Neural cell (in vitro differentiated cells): ENCODE data around the gene TTLL4. TPM values are rescaled to one million over a fixed set of nuclear protein-coding genes. Genes with fewer than 3 reads are reported as not detected.
"Not testable (repeated sequence)": the region's sequence is repeated elsewhere in the genome, so short reads cannot be mapped to it uniquely, and the experiment has no call there.

Experiments
- H2AFZ ChIP-seq: fragments of 200-600, 300-800 bp; sonication (generic), shearing (Covaris generic); 2 replicates; pipeline ENCODE4 v1.6.0; 2014; ENCODE audit warnings: low read depth, mild to moderate bottlenecking, antibody characterized with exemption, low read length, moderate library complexity
- H3F3A ChIP-seq: fragments of 200-600 bp; shearing (Covaris generic); 2 replicates; pipeline ENCODE4 v1.6.1; 2016; ENCODE audit warnings: mild to moderate bottlenecking, moderate library complexity, mixed read lengths, antibody characterized with exemption, low read length; ENCODE audit not compliant: insufficient read depth, poor library complexity, severe bottlenecking
- H3K27ac ChIP-seq: fragments of 200-600, 300-800 bp; sonication (generic), shearing (Covaris generic); 2 replicates; pipeline ENCODE4 v1.5.1; 2014; ENCODE audit warnings: mild to moderate bottlenecking, low read length, moderate library complexity
- H3K27me3 ChIP-seq: fragments of 300-800, 200-600 bp; sonication (generic), shearing (Covaris generic); 2 replicates; pipeline ENCODE4 v1.6.0; 2014; ENCODE audit warnings: mild to moderate bottlenecking, low read depth, low read length, moderate library complexity; ENCODE audit not compliant: insufficient read depth
- H3K36me3 ChIP-seq: fragments of 300-800, 200-600 bp; sonication (generic), shearing (Covaris generic); 2 replicates; pipeline ENCODE4 v1.5.1; 2014; ENCODE audit warnings: mild to moderate bottlenecking, antibody characterized with exemption, low read length, moderate library complexity; ENCODE audit not compliant: insufficient read depth
- H3K4me2 ChIP-seq: fragments of 300-800, 200-600 bp; sonication (generic), shearing (Covaris generic); 2 replicates; pipeline ENCODE4 v1.6.0; 2014; ENCODE audit warnings: mild to moderate bottlenecking, low read length
- H3K4me3 ChIP-seq: fragments of 300-800, 200-600 bp; sonication (generic), shearing (Covaris generic); 2 replicates; pipeline ENCODE4 v1.5.1; 2014; ENCODE audit warnings: mild to moderate bottlenecking, low read length, moderate library complexity
- H3K79me2 ChIP-seq: fragments of 200-600 bp; shearing (Covaris generic); replicated peaks from 2 replicates; pipeline ENCODE4 v1.6.0; 2014; ENCODE audit warnings: mild to moderate bottlenecking, low read length, moderate library complexity; ENCODE audit not compliant: insufficient read depth
- H3K9ac ChIP-seq: fragments of 300-800, 200-600 bp; sonication (generic), shearing (Covaris generic); 2 replicates; pipeline ENCODE4 v1.6.1; 2016; ENCODE audit warnings: mild to moderate bottlenecking, low read length, mixed read lengths
- H3K9me2 ChIP-seq: fragments of 200-600 bp; shearing (Covaris generic); 2 replicates; pipeline ENCODE4 v1.6.1; 2016; ENCODE audit warnings: mild to moderate bottlenecking, low read length, mixed read lengths; ENCODE audit not compliant: insufficient read depth
- H3K9me3 ChIP-seq: fragments of 200-600, 300-800 bp; sonication (generic), shearing (Covaris generic); 2 replicates; pipeline ENCODE4 v1.6.1; 2016; ENCODE audit warnings: mild to moderate bottlenecking, mixed run types, low read length, moderate library complexity, mixed read lengths
- H4K20me1 ChIP-seq: fragments of 200-600 bp; shearing (Covaris generic); 2 replicates; pipeline ENCODE4 v1.6.1; 2016; ENCODE audit warnings: mild to moderate bottlenecking, mixed run types; ENCODE audit not compliant: insufficient read depth
- CTCF ChIP-seq: fragments of 450-650 bp; IDR thresholded peaks from 2 replicates; pipeline ENCODE4 v1.5.1; 2014; ENCODE audit warnings: antibody characterized with exemption, mild to moderate bottlenecking, moderate library complexity; ENCODE audit not compliant: poor library complexity, severe bottlenecking
- EP300 ChIP-seq: fragments of 450-650 bp; conservative IDR thresholded peaks from 2 replicates; pipeline ENCODE4 v1.6.1; 2014; ENCODE audit warnings: antibody characterized with exemption, mild to moderate bottlenecking, moderate library complexity; ENCODE audit not compliant: poor library complexity, severe bottlenecking
- MXI1 ChIP-seq: fragments of 450-650 bp; conservative IDR thresholded peaks from 2 replicates; pipeline ENCODE4 v1.6.1; 2014; ENCODE audit warnings: antibody characterized with exemption, mild to moderate bottlenecking; ENCODE audit not compliant: poor library complexity, severe bottlenecking
- POLR2AphosphoS5 ChIP-seq: IDR thresholded peaks from 2 replicates; pipeline ENCODE4 v1.6.1; 2012
- RAD21 ChIP-seq: fragments of 450-650 bp; conservative IDR thresholded peaks from 2 replicates; pipeline ENCODE4 v1.6.1; 2014; ENCODE audit warnings: antibody characterized with exemption, mild to moderate bottlenecking, moderate library complexity
- REST ChIP-seq: IDR thresholded peaks from 2 replicates; pipeline ENCODE4 v1.6.1; 2012; ENCODE audit warnings: borderline replicate concordance
- SMC3 ChIP-seq: fragments of 450-650 bp; conservative IDR thresholded peaks from 2 replicates; pipeline ENCODE4 v1.6.1; 2014; ENCODE audit warnings: antibody characterized with exemption, mild to moderate bottlenecking, moderate library complexity; ENCODE audit not compliant: poor library complexity
- TAF1 ChIP-seq: IDR thresholded peaks from 2 replicates; pipeline ENCODE4 v1.6.1; 2012; ENCODE audit warnings: low read depth
- polyA plus RNA-seq: library from polyadenylated mRNA; depleted of rRNA; stranded (reverse); fragments of >200 nt; gene quantifications from 2 replicates; pipeline ENCODE4 v1.2.3, GENCODE V29; 2014

Gene TTLL4
- polyA plus RNA-seq, 1 donor from 2014 or later = 5.3 TPM

- no peak for TF ChIP-seq REST
- no peak for TF ChIP-seq RAD21
- TF ChIP-seq TAF1 = no peak
These were observed 30.6 kb upstream of the TTLL4 start (continued) for GRCh38 chr2:218680061-218680460.

- not testable (repeated sequence) for H3K9me2 ChIP-seq, H3K9me3 ChIP-seq, H3K9ac ChIP-seq, H3K79me2 ChIP-seq, H3K4me2 ChIP-seq, H3K27ac ChIP-seq, H2AFZ ChIP-seq, H3F3A ChIP-seq, H3K36me3 ChIP-seq, H4K20me1 ChIP-seq, H3K27me3 ChIP-seq, H3K4me3 ChIP-seq
- TF ChIP-seq CTCF = peak; percentile 77
- TF ChIP-seq MXI1 = peak; percentile 41
- TF ChIP-seq SMC3 = peak; percentile 77
- peak; percentile 65 for TF ChIP-seq RAD21
These were observed 23.1 kb upstream of the TTLL4 start for GRCh38 chr2:218687400-218688060.

GRCh38 chr2:218691234-218691633 is 19.4 kb upstream of the TTLL4 start:
- no peak overlapping the region for H3K9ac ChIP-seq

More at GRCh38 chr2:218691234-218691633, 19.4 kb upstream of the TTLL4 start:
- Histone ChIP-seq H3K9me3 (no peaks in the 10 kb centered on the region), H3K4me2 (no peak overlapping the region), H3K27ac (no peak overlapping the region), H3K36me3 (no peaks in the 10 kb centered on the region), H4K20me1 (no peaks in the 10 kb centered on the region), H2AFZ (no peak overlapping the region), H3F3A (no peaks in the 10 kb centered on the region), H3K79me2 (no peaks in the 10 kb centered on the region), H3K27me3 (no peaks in the 10 kb centered on the region), H3K9me2 (no peaks in the 10 kb centered on the region), H3K4me3 (no peak overlapping the region)
- TF ChIP-seq POLR2AphosphoS5 (no peak), RAD21 (no peak), REST (no peak), TAF1 (no peak), EP300 (no peak), CTCF (no peak), MXI1 (no peak)
